Brain microvascular endothelial cell (primary cell): ENCODE measurements around the gene ZBTB1.

ENCODE experiments used
- DNase-seq: peaks from one replicate; pipeline ENCODE4 v3.0.0-alpha.2; 2020
- H3K27ac ChIP-seq: fragments of 250-450 bp; sonication (Bioruptor Pico); 2 replicates; pipeline ENCODE4 v1.5.1; 2020; ENCODE audit warnings: mild to moderate bottlenecking, moderate library complexity
- H3K27me3 ChIP-seq: fragments of 250-450 bp; sonication (Bioruptor Pico); replicated peaks from 2 replicates; pipeline ENCODE4 v1.5.1; 2020; ENCODE audit warnings: mild to moderate bottlenecking
- H3K36me3 ChIP-seq: fragments of 250-450 bp; sonication (Bioruptor Pico); replicated peaks from 2 replicates; pipeline ENCODE4 v1.5.1; 2020; ENCODE audit warnings: mild to moderate bottlenecking
- H3K4me3 ChIP-seq: 2 replicates; pipeline ENCODE4 v1.5.1; 2011; ENCODE audit warnings: low read depth, mild to moderate bottlenecking, control low read depth, low read length, moderate library complexity
- CTCF ChIP-seq: IDR thresholded peaks from 2 replicates; pipeline ENCODE4 v1.5.1; 2011; ENCODE audit warnings: low read depth, mild to moderate bottlenecking, moderate library complexity, low read length, control low read depth, inconsistent platforms; ENCODE audit errors: missing control alignments
- in situ Hi-C: cut with HindIII; loops from 2 replicates; pipeline ENCODE4 v1.10.0; 2017; ENCODE audit warnings: low sequenced_read_pairs, low pct_ligation_motif_present

Gene ZBTB1

GRCh38 chr14:64504310-64504896 lies at the start of gene ZBTB1:
TSS of gene ZBTB1 (plus strand) at chr14:64504770. CDS start at chr14:64521505, 16,735 bp downstream.
- H3K4me3 ChIP-seq, result peak within 1 kb of the TSS; percentile 66
- in situ Hi-C loops, result no loop called here
- no peaks in the 10 kb centered on the region for H3K27me3 ChIP-seq
- no peaks in the 10 kb centered on the region for H3K36me3 ChIP-seq
- H3K27ac ChIP-seq, result peak within 1 kb of the TSS; percentile 98
- TF ChIP-seq CTCF, result no peak
- peak; percentile 80 for DNase-seq

GRCh38 chr14:64459405-64460136 lies 45.0 kb upstream of the ZBTB1 start:
- no peak overlapping the region for H3K4me3 ChIP-seq
- TF ChIP-seq CTCF, result no peak
- H3K27me3 ChIP-seq, result no peaks in the 10 kb centered on the region
- DNase-seq, result no peak
- no peak overlapping the region for H3K27ac ChIP-seq
- in situ Hi-C loops, result no loop called here
- peaks cover 11% of the 10 kb centered on the region for H3K36me3 ChIP-seq

- H3K27me3 ChIP-seq, result no peaks in the 10 kb centered on the region
- no peak overlapping the region for H3K27ac ChIP-seq
- no peak for DNase-seq
- no peak overlapping the region for H3K4me3 ChIP-seq
- H3K36me3 ChIP-seq, result peaks cover 3% of the 10 kb centered on the region
- in situ Hi-C loops, result no loop called here
- TF ChIP-seq CTCF, result no peak
These were observed 43.3 kb upstream of the ZBTB1 start for GRCh38 chr14:64461221-64461620.

GRCh38 chr14:64463195-64463594 lies 41.4 kb upstream of the ZBTB1 start:
- no peak overlapping the region for H3K27ac ChIP-seq
- DNase-seq, result no peak
- H3K4me3 ChIP-seq, result no peak overlapping the region
- peaks cover 3% of the 10 kb centered on the region for H3K36me3 ChIP-seq
- no peak for TF ChIP-seq CTCF
- H3K27me3 ChIP-seq, result no peaks in the 10 kb centered on the region
- in situ Hi-C loops, result no loop called here

- Histone ChIP-seq H3K27ac (no peak overlapping the region), H3K4me3 (no peak overlapping the region), H3K36me3 (no peaks in the 10 kb centered on the region), H3K27me3 (no peaks in the 10 kb centered on the region)
- no peak for DNase-seq
- no peak for TF ChIP-seq CTCF
- in situ Hi-C loops, result no loop called here
These were observed 40.7 kb upstream of the ZBTB1 start for GRCh38 chr14:64463873-64464272.

GRCh38 chr14:64464651-64465050 lies 39.9 kb upstream of the ZBTB1 start:
- DNase-seq, result no peak
- TF ChIP-seq CTCF, result no peak
- peak overlapping the region; percentile 74 for H3K4me3 ChIP-seq
- in situ Hi-C loops, result no loop called here
- no peak overlapping the region for H3K27ac ChIP-seq
- H3K36me3 ChIP-seq, result no peaks in the 10 kb centered on the region
- no peaks in the 10 kb centered on the region for H3K27me3 ChIP-seq
